Loucy (cell line): Measurements from ENCODE around the gene ISOC1.

Experiments
- EZH2phosphoT487 ChIP-seq: fragments of 200-600 bp; IDR thresholded peaks from 2 replicates; pipeline ENCODE4 v1.6.1; 2018; ENCODE audit warnings: antibody characterized with exemption, mild to moderate bottlenecking, moderate library complexity, borderline replicate concordance
- TF ChIP-seq, protein P1 (sequence below): fragments of 200-600 bp; sonication (generic); conservative IDR thresholded peaks from 2 replicates; pipeline ENCODE4 v1.5.1; 2014; ENCODE audit warnings: mild to moderate bottlenecking, antibody characterized with exemption, low read length

DNA sequence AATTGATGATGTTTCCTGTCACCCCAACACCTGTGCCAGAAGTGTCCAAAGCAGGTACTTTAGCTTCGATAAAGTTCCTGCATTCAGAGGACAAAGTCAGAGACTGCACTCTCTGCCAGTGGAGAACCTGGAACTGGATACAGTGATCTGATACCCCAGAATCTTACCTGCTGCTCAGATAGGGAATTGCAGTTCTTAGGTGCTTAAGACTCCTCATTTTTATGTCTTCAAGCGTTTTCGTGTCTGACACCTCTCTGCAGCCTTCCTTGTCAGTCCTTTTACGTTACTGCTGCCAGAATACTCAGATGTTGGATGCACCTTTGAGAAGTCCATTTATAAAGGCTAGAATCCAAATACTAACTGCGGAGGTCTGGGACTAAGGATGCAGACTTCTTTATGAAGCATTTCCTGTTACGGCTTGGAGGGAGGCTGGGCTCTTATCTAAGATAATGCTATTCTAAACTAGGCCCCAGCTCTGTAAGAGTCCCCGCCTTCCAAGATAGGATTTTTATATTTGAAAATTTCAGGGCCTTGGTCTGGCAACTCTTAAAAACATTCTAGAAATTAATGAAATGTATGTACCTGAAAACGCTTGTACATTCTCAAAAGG is 1.9 kb downstream of the ISOC1 start:
- TF ChIP-seq, protein P1, sequence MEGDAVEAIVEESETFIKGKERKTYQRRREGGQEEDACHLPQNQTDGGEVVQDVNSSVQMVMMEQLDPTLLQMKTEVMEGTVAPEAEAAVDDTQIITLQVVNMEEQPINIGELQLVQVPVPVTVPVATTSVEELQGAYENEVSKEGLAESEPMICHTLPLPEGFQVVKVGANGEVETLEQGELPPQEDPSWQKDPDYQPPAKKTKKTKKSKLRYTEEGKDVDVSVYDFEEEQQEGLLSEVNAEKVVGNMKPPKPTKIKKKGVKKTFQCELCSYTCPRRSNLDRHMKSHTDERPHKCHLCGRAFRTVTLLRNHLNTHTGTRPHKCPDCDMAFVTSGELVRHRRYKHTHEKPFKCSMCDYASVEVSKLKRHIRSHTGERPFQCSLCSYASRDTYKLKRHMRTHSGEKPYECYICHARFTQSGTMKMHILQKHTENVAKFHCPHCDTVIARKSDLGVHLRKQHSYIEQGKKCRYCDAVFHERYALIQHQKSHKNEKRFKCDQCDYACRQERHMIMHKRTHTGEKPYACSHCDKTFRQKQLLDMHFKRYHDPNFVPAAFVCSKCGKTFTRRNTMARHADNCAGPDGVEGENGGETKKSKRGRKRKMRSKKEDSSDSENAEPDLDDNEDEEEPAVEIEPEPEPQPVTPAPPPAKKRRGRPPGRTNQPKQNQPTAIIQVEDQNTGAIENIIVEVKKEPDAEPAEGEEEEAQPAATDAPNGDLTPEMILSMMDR: 0 out of 2 replicates have a peak, but pooled peaks have one; percentile 9
- no peak for TF ChIP-seq EZH2phosphoT487
